ENCODE data around the gene MIDN.

MIDN gene

DNA sequence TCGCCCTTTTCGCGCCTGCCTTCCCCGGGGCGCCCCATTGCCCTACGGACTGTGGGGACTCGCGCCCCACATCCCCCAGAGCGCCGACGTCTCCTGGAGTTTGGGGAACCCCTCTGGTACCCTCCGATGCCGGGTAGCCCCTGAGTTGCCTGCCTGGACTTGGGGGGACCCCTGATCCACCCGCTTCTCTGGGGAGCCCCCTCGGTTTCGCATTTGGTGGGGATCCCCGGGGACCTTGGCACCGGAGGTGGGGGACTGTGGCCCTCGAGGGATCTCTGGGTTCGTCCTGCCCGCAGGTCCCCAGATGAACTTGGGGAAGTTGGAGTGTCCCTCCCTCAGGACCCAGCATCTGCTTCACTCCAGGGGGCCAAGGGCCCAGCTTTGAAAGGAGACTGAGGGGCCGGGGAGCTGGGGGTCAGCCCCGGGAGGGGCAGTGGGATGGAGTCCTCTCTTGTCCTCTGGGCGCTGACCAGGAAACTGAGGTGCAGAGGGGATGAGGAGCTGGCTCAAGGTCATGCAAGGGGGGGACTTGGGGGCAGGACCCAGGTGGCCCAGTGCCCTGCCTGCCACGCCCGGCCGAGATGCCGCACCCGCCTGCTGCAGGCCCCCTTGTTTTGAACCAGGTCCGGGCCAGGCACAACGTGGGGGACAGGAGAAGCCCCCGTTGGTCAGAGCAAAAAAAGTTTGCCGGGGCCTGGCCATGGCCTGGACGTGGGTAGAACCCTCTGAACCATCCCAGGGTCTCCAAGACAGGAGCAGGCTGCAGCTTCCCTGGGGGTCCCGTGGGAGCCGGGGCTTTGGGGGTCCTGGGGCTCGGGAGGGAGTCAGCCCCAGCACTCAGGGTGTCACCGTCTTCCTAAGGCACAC lies 38.3 kb downstream of the MIDN start:
- in situ Hi-C loops (cut with MboI; ENCODE audit: low pct_unique_long_range_greater_than_20kb, low sequenced_read_pairs) = no loop called here

DNA sequence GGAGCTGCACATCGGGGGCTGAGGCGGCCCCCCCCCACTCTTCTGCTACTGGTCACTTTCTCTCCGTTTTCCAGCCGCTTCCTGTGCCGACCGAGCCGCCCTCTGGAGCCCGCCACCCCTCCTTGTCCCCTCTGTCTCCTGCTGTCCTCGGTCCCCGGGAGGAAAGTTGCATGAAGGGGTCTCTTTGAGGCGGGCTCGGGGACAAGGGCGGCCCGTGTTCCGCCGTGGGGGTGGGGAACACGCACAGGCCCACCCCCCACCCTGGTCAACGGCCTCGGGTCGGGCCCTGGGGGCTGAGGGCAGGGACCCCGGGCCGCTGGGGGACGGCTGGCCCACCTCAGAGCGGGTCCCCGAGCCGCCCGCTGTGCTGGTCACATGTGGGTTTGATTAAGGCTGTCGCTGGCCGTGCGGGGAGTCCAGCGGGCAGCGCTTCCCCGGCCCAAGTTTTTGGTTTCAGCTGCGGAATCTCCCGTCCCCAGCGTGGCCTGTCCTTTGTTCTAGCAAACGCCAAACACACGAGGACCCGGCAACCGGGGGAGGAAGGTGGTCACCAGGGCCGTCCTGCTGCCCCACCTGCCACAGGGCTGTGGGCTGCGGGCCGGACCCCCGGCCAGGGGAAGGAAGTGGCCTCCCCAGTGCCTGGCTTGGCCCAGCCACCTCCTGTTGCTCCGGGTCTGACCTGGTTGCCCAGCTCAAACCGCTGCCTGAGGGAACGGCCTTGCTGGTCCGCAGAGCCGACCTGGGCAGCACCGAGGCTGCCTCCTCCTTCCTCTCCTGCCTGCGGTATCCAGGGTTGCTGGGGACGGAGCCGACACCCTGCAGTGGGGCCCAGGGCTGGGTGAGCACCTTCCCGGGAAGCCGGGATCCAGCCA lies 39.2 kb downstream of the MIDN start:
- DNase-seq = no peak
- in situ Hi-C loops (cut with MboI; ENCODE audit: low pct_unique_long_range_greater_than_20kb, low sequenced_read_pairs) = no loop called here

More for the DNA sequence above, 38.3 kb downstream of the MIDN start:
- DNase-seq = no peak

DNA sequence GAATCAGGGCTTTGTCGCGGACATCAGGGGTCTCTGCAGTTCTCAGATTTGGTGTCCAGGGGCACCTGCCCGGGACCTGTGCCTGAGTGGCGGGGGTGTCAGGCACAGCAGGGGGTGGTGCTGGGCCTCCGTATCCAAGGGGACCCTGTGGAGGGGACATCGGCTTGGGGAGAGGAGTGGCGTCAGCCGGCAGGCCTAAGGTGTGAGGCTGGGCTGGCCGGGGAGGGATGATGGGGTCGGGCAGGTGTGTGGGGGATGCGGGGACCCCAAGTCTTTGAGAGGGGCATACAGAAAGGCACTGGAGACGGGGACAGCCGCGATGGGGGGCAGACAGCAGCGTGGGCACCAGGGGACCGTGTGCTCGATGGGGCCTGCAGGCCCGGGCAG lies 39.8 kb downstream of the MIDN start:
- no peak for DNase-seq
- in situ Hi-C loops (cut with MboI; ENCODE audit: low pct_unique_long_range_greater_than_20kb, low sequenced_read_pairs) = no loop called here

DNA sequence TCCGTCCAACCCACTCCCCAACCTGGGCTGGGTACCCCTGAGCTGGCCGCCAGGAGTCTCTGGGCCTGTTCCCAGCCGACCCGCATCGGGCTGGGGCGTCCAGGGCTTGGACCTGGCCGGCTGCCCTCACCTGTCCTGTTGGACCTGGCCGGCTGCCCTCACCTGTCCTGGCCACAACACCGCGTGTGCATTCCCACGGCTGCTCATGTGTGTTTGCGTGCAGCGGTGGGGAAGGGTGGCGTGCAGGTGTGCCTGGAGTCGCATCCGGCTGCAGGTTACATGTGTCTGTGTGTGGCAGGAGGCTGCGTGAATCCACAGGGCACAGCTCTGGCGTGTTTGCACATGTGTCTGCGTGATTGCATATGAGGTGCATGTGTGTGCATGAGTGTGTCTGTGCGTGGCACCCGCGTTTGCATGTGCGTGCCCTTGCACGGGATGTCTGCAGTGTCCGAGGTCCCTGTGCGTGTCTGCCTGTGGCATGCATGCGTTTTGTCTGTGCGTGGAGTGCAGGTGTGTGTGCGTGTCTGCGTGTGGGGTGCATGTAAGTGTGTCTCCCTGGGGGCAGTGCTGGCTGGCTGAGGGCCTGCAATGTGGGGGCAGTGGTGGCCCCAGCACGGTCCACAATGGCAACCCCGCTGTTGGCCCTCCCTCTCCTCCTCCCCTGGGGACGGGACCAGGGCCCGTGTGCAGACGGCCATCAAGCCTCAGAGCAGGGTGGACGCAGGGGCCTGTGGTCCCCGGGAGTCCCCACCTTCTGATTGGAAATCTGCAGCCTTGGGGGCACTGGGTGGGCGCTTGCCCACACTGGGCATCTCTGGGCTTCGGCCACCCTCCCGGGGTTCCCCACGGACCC lies 40.7 kb downstream of the MIDN start:
- no peak for DNase-seq

DNA sequence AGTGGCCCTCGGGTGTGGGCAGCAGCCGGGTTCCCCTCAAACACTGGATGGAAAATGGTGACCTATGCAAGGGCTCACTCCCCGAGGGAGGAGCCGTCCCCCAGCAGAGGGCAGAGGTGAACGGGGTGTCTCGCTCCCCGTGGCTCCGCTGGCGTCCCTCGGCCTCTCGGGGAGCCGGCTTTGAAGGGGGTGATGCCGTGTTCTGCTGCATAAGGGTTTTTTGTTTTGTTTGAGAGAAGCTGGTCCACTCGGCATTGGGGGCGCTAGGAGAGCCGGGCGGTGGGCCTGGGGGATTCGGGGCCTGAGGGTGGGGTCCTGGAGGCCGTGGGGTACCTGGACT lies 41.3 kb downstream of the MIDN start:
- DNase-seq = no peak
- in situ Hi-C loops (cut with MboI; ENCODE audit: low pct_unique_long_range_greater_than_20kb, low sequenced_read_pairs) = no loop called here

More for the DNA sequence above, 40.7 kb downstream of the MIDN start:
- in situ Hi-C loops (cut with MboI; ENCODE audit: low pct_unique_long_range_greater_than_20kb, low sequenced_read_pairs) = no loop called here

DNA sequence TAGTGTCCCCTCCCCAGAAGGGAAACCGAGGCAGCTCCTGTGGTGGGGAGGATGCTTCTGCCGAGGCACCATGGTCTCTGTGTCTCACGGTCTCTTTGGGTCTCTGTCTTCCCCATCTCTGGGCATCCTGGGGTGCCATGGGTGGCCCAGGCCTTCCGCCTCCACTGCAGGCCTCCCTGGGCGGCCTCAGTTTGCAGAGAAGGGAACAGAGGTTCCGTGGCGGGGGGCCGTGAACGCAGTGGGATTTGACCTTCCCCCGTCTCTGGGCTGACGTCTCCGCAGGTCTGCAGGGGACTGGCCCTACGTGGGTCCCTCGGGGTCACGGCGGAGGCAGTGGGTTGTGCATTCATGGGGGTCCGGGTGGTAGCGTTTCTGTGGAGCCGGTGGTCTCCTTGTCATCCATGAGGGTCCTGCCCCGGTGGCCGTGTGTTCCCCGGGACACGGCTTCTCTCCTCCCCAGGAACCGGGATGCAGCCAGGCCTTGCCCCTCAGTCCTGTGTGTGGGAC lies 41.9 kb downstream of the MIDN start:
- in situ Hi-C loops (cut with MboI; ENCODE audit: low pct_unique_long_range_greater_than_20kb, low sequenced_read_pairs) = no loop called here

DNA sequence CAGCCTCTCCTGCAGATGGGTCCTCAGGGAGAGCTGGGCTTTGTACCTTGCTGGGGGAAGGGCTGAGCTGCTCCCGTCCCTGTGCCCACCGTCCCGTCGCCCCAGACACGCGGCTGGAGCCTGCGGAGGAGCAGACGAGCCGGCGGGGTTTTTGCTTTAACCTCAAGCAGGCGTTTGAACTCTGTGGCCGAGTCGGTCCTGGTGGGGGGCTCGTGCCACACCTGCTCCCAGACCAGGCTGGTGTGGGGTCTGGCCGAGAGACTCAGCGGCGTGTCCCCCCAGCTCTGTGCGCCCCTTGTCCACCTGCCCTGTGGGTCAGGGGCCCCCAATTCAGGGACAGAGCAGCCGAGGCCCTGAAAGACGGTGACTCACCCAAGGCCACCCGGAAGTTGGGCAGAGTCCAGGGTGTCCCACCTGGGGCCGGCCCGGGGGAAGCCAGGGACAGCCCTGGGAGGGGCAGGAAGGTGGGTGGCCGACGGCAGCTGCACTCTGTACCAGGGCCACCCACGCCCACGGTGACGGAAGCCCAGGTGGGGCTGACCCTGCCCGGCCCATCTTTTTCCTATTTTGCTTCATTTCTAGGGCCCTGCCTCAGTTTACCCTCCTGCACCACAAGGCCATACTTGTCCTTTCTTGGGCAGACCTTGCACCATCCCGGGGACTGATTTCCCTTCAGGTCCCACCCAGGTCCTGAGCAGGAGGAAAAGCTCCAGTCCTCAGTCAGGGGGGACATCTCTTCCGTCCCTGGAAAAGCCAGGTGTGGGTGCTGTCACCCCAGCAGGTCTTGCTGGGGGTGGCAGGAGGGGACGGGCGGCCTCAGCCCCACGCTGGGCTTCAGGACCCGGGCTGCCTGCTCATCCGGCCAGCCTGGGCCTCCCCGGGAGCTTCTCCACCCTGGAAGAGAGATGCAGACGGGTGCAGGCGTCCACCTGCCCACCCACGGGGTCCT lies 42.6 kb downstream of the MIDN start:
- DNase-seq = no peak
- in situ Hi-C loops (cut with MboI; ENCODE audit: low pct_unique_long_range_greater_than_20kb, low sequenced_read_pairs) = no loop called here

More for the DNA sequence above, 41.9 kb downstream of the MIDN start:
- DNase-seq = no peak

DNA sequence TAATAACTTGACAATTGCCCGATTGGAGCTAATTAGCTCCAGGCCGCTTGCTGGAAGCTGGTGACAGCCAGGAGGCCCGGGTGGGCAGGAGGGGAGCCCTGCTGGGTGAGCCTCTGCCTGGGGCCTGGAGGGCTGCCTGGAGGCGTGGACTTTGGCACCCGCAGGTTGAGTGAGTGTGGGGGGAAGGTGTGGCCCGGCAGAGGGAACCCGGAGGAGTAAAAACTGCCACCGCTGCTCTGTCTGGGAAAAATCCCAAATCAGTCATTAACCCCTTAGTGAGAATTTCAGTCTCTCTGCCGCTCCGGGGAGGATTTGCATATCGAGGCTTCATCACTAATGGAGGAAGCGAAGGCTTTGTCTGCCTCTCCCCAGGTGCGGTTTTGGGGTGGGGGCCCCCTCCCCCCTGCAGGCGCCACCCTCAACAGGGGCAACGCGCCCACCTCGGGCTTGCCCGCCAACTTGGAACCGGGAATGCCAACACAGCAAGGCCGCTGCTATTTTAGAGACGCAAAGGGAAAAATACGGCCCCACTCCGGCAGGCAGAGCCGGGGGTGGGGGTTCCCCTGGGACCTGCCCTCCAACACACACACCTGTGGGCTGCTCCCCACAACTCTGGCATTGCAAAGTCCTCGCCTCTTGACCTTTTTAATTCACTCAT lies 43.5 kb downstream of the MIDN start:
- in situ Hi-C loops (cut with MboI; ENCODE audit: low pct_unique_long_range_greater_than_20kb, low sequenced_read_pairs) = no loop called here
- DNase-seq = no peak

DNA sequence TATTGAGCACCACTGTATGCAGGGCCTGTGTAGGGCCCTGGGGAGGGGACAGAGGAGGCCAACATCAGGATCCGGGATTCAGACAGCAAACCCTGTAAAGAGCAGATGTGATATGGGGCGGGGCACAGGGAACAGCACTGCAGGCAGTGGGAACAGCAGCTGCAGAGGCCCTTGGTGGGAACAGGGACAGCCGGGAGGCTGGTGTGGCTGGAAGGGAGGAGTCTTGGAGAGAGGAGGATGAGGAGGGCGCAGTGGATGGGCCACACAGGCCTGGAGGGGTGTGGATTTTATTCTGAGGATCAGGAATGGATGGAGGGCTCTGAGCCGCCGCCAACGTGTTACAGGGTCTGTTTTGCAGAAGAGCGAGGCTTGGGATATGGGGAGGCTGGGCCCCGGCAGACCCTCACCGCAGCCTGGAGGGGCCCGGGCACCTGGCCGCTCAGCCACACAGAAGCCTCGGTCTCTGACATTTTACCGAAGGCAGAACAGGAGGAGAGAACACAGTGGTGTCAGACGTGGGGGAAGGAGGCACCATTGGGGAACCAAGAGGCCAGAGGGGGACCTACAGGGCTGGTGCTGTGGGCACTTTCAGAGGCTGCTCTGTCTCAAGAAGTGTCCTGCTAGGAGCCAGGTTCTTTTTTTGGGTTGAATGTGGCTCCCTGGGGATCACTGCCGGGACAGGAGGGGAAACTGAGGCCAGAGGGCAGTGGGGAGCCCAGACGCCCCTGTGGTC lies 44.2 kb downstream of the MIDN start:
- in situ Hi-C loops (cut with MboI; ENCODE audit: low pct_unique_long_range_greater_than_20kb, low sequenced_read_pairs) = no loop called here
- no peak for DNase-seq

DNA sequence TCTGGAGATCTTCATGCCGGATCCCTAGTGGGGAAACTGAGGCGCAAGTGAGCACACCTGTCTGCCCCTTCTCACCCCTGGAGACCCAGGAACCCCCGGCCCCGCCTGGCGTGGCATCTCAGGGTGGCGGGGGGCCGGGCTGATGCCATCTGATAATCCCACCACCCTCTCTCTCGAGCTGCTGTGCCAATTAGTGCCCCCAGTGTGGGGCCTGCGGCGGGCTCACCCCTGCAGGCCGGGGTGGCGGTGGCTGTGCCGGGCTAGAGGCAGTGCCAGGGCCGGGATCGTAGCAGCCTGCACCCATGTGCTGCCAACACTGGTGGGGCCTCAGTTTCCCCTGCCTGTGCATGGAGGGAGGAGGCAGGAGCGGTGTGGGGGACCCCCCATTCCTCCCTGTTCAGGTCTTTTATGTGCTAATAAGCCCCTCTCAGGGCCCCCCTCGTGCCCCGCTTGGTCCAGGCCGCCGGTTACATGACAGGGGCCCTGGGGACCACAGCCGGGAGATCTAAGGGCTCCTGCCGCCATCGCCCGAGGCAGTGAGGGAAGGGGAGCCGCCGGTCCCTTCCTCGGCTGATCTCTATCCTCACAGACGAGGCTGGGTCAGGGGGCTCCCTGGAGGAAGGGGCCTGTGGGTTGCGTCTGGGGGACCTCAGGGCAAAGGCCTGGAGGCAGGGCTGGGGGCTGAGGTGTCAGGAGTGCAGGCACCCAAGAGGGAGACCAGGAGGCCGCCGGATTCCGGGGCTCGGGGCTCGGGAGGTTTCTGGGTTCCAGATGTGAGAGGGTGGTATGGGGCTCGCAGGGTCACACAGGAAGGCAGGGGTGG lies 45.6 kb downstream of the MIDN start:
- in situ Hi-C loops (cut with MboI; ENCODE audit: low pct_unique_long_range_greater_than_20kb, low sequenced_read_pairs) = no loop called here
- no peak for DNase-seq

DNA sequence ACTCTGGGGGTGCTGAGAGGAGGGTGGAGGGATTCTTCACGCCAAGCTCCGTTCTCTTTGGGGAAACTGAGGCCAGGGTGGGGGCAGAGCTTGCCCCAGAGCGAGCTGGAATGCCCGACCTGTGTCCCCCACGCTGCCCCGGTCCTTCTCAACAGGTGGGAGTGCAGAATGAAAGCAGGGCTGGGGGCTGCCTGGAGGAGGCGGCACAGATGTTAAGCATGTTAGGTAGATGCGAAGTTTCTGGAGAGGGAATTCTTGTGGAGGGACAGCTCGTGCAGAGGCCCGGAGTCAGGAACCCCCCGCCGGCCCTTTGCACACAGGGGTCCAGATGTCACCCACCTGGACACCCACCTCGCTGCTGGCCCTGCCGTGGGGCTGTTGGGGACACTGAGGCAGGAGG lies 46.3 kb downstream of the MIDN start:
- no peak for DNase-seq
- in situ Hi-C loops (cut with MboI; ENCODE audit: low pct_unique_long_range_greater_than_20kb, low sequenced_read_pairs) = no loop called here

DNA sequence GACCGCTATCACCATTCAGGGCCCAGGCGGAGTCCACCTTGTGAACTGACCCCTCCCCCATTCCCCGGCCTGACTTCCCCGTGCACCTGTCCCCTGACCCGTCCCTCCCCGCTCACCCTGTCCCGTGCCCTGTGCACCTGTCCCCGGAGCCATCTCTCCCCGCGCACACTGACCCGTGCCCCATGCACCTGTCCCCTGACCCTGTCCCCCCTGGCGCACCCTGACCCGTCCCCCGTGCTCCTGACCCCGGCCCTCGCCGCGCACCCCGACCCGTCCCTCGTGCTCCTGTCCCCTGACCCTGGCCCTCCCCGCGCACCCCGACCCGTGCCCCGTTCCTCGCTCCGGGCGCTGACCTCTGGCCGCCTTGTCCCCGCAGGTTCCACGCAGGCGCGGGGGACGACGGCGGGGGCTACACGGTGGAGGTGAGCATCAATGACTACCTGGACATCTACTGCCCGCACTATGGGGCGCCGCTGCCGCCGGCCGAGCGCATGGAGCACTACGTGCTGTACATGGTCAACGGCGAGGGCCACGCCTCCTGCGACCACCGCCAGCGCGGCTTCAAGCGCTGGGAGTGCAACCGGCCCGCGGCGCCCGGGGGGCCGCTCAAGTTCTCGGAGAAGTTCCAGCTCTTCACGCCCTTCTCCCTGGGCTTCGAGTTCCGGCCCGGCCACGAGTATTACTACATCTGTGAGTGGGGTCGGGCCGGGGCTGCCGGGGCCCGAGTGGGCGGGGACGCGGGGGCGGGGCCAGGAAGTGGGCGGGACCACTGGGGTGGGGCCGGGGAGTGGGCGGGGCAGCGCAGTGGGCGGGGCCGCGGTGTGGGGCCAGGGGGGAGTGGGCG lies 47.0 kb downstream of the MIDN start:
- DNase-seq = no peak
- in situ Hi-C loops (cut with MboI; ENCODE audit: low pct_unique_long_range_greater_than_20kb, low sequenced_read_pairs) = no loop called here

DNA sequence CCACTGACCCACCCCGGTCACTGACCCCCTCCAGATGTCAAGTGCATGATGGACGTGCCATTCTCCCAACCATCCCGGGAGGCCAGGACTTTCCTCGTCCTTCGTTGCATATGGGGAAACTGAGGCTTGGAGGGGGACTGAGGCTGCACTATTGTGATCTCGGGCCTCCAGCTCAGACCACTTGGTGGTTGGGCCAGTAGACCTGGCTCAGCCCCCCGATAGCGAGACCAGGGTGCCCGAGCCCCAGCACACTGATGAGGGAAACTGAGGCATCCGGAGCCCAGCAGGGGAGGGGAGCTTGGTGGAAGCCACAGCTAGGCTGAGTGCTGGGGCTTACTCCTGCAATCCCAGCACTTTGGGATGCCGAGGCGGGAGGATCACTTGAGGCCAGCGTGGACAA lies 47.7 kb downstream of the MIDN start:
- no peak for DNase-seq
- in situ Hi-C loops (cut with MboI; ENCODE audit: low pct_unique_long_range_greater_than_20kb, low sequenced_read_pairs) = no loop called here

DNA sequence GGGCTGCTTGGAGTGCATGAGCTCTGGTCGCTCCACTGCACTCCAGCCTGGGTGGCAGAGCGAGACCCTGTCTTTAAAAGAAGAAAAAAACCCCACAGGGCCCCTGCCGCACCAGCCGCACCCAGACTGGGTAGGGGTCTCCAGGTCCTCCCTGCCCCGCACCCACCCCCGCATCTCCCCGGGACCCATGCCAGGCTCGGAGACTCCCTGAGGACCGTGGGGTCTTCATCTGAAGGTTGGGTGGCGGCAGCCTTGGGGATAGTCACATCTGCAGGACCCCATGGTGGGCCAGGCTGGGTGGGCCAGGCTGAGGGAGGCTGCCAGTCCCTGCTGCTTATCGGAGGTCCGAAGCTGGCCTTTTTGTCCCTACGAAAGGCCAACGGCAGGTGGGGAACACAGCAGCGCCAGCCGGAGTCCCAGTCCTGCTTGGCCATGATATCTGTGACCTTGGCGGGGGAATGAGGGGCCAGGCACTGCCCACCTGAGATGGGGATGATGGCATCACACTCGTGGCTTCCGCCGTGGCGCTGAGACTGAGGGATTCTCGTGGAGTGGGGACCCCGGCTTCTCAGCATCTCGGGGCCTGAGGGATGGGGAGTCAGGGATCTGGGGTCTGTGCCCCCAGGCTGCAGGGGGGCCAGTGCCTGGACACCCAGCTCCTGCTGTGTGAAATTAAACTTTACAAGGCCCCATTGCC lies 48.3 kb downstream of the MIDN start:
- in situ Hi-C loops (cut with MboI; ENCODE audit: low pct_unique_long_range_greater_than_20kb, low sequenced_read_pairs) = no loop called here
- no peak for DNase-seq

DNA sequence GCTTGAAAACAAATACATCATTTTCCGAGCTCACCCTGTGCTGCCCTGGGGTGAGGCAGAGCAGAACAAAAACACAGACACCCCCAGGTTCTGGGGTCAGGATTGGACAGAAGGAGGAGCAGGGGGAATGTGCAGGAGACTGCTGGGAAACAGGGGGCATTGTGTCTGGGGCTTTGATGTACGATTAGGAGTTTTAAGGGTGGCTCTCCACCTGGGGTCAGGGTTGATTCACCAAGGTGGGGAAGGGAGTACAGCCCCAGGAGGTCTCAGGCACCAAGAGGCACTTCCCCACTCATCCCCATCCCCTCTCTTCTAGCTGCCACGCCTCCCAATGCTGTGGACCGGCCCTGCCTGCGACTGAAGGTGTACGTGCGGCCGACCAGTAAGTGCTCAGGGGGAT lies 49.9 kb downstream of the MIDN start:
- no peak for DNase-seq
- in situ Hi-C loops (cut with MboI; ENCODE audit: low pct_unique_long_range_greater_than_20kb, low sequenced_read_pairs) = no loop called here
